Measurements from ENCODE around the gene INPP5B.
"Not testable (repeated sequence)": the region's sequence is repeated elsewhere in the genome, so short reads cannot be mapped to it uniquely, and the experiment has no call there.

Gene INPP5B

DNA sequence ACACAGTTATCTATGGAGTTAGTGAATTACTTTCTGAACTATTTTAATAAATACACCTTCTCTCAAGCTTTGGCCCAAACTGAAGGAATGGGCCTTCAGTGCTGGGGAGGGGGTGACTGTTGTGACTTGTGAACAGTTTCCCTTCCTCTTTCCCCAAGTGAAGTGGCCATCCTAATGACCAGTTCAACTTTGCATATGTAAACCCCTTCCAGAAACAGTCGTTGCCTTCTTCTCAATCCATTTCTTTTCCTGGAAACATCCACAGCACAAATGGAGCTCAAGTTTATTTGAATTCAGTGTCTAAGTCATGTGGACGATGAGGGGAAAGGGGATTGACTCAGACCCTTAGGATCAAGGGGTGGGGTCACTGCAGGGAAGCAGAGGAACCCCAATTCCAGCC is 1.3 kb upstream of the INPP5B start:
- DNase-seq (ENCODE audit: low read depth in 2 of 2) = no peak

DNA sequence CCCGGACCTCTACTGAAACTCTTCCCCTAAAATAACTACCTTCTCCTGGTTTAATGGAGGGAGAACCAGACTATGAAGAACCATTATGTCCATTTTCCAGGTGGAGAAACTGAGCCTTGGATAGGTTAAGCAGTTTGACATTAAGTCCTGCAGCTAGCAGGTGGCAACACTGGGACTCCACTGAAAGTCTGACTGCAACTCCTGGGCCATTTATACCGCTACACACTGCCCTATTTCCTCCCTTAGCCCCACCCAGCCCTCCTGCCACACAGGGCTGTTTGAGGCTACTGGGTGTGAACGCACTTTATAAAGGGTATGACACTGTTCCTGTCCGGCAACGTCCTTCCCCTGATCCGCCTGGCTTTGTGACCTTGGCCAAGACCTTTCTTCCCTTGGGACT is 511 bp upstream of the INPP5B start:
- no peak for DNase-seq (ENCODE audit: low read depth in 2 of 2)

DNA sequence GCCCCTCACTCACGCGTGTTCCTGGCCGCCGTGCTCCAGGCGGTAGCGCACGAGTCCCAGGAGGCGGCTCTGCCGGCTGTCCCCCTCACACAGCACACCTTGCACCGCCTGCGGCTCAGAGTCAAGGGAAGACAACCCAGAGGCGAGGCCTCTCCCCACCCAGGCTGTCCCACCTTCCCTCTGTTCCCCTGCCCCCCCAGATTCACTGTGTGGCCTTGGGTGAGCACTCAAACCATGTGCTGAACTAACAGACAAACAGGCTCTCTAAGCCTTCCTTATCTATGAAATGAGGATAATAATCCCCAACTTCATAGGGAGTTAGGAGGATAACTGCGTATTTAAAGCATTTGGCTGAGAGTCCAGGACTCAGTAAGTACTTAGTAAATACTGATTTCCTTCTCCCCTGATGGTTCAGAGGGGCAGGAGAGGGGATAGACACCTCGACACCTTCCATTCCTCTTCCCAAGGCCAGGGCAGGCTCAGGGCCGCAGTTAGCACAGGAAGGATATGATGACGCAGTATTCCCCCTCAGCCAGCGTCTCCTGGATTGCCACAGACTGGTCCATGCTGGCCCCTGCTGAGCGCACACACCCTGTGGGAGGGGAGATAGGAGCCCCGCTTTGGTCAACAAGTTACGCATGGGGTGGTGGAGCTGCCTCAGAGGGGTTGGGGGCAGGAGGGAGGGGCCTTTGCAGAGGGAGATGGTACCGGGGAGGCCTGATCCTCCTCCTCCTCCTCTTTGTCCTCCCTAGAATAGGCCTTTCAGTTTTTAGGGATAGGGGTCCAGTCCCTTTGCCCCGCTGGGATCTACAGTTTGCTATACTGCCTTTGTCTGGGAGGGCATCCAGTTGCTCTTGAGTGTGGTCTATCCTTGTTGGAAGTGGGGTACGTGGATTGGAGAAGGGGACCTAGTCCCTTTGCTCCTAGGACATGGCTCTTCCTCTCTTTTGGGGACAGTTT is 830 bp downstream of the INPP5B start:
- DNase-seq (ENCODE audit: low read depth in 2 of 2) = no peak

DNA sequence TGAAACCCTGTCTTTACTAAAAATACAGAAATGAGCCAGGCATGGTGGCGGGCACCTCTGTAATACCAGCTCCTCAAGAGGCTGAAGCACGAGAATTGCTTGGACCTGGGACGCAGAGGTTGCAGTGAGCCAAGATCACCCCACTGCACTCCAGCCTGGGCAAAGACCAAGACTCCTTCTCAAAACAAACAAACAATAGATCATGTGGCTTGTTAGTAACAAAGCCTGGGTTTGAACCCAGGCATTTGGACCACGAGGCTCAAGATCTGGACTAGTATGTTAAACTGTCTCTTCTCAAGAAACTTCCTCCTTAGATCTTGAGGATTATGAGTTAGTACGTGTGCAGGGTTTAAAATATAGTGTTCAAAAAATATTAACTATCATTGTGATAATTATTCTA is 1.6 kb downstream of the INPP5B start:
- no peak for DNase-seq (ENCODE audit: low read depth in 2 of 2)

DNA sequence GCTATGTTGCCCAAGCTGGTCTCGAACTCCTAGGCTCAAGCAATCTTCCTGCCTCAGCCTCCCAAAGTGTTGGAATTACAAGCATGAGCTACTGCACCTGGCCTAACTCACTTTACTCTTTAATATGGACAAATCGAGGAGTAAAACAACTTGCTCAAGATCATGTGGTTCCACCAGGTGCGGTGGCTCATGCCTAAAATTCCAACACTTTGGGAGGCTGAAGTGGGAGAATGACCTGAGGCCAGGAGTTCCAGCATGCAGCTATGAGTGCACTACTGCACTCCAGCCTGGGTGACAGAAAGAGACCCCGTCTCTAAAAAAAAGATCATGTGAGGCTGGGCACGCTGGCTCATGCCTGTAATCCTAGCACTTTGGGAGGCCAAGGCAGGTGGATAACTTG is 2.0 kb downstream of the INPP5B start:
- DNase-seq (ENCODE audit: low read depth in 2 of 2) = no peak

DNA sequence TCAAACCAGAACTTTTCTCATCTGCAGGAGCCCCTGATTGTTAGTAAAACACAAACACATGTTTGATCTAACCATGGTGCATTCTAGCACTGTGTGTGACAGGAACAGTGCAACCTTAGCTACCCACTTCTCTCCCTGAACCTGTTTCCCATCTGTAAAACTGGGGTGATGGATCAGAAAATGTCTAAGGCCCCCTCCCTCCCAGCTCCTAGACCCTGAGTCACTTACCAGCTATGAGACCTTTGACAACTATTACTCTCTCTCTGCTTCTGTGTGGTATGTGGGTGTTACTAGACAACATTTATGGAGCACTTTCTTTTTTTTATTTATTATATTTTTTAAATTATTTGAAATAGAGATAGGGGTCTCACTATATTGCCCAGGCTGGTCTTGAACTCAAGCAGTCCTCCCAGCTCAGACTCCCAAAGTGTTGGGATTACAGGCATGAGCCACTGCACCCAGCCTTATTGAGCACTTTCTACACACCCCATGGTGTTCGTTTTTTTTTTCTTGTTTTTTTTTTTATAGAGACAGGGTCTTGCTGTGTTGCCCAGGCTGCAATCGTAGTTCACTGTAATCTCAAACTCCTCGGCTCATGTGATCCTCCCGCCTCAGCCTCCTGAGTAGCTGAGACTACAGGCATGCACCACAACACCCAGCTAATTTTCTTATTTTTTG is 2.6 kb downstream of the INPP5B start:
- DNase-seq (ENCODE audit: low read depth in 2 of 2) = no peak

DNA sequence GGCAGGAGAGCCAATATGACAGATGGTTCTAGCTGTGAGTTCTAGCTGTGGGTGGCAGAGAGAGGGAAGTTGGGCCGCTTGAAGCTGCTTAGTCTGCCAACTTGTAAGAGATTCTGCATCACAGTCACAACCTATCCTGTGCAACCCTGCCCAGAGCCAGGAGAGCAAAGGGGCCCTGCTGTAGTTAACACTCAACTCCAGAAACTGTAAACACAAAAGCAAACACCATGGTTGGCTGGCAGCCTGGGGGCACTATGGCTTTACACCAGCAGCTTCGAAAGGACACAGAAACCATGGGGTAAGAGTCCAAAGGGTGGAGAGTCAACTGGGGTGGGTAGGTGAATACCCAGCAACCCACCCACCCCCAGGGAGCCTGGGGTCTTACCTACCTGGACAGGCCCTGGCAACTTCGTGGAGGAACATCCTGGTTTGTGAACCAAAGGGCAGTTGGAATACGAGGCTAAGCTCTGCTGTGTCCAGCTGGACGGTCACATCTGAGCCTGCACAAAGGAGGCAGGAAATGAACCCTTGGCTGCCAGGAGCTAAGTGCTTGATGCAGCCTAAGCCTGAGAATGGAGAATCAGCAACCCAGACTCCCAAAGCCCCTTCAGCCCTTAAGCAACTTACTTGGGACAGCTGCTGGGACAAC is 6.4 kb downstream of the INPP5B start:
- no peak for DNase-seq (ENCODE audit: low read depth in 2 of 2)

DNA sequence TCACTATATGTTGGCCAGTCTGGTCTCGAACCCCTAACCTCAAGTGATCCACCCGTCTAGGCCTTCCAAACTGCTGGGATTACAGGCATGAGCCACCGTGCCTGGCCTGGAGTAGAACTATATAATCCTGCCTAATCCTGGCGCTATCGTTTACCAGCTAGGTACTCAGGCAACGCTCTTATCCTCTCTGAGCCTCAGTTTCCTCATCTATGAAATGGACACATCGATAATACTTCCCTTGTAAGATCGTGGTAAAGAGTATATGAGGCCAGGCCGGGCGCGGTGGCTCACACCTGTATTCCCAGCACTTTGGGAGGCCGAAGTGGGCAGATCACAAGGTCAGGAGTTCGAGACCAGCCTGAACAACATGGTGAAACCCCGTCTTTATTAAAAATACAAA is 10.1 kb downstream of the INPP5B start:
- not testable (repeated sequence) for DNase-seq (ENCODE audit: low read depth in 2 of 2)

DNA sequence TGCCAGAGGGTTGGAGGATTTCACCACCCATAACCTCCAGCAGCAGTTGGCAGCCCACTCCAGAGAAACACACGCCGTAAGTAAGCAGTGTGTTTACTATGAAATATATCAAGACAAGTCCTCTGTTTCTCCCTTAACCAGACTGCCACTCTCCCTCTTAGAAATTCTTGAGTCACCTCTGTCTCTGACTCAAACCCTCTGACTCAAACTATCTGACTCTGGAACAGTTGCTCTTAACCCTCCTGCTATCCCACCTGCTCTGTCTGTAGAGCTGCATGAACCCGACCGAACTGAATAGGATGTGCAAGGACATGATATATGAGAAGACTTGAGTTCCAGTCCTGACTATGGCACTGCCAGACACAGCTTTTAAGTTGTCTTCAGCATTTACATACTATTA is 14.1 kb downstream of the INPP5B start:
- DNase-seq (ENCODE audit: low read depth in 2 of 2) = no peak

DNA sequence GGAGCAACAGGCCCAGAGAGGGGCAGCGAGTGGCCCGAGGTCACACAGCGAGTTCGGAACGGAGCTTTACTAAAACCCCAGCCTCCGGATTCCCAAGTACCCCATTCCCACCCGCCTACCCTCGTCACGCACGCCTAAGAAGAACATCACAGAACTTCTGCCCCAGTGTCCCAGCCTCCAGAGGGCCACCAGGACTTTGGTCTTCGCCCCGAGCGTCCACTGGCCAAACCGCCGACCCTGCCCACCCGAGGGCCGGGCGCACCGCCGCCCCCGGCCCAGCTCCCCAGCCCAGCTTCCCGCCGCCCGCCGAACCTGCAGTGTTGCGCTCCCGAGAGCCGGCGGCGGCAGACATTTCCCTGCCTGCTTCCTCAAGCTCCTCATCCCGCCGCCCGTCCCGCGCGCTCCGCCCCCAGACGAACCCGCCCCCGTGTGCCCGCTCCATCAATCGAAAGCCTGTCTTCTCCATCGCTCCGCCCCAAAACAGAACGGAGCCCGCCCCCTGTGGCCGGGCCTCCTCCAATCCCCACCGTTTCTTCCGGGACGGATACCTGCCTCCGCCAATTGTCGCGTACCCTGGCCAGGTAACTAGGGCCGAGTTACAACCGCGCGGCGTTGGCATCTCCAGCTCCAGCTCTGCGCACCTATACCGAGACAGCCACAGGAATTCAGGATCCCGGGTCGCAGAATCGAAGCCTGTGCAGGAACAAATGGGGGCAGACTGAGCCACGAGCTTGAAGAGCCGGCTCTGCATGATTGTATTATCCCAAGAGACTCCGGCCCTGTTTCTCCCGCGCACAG is 15.3 kb downstream of the INPP5B start:
- peak; percentile 93 to 94 for DNase-seq (ENCODE audit: low read depth in 2 of 2)

DNA sequence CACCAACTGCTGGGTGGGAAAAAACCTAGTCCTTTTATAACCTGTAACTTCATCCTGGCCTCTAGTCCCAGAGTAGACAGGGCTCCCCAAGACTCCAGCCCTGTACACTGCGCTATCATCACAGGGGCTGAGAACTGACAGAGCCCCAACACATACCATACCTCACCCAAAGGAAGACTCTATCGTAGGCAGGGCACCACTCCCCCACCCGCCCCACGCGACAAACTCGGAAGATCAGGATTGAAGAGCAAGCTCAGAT is 15.8 kb downstream of the INPP5B start:
- no peak for DNase-seq (ENCODE audit: low read depth in 2 of 2)

DNA sequence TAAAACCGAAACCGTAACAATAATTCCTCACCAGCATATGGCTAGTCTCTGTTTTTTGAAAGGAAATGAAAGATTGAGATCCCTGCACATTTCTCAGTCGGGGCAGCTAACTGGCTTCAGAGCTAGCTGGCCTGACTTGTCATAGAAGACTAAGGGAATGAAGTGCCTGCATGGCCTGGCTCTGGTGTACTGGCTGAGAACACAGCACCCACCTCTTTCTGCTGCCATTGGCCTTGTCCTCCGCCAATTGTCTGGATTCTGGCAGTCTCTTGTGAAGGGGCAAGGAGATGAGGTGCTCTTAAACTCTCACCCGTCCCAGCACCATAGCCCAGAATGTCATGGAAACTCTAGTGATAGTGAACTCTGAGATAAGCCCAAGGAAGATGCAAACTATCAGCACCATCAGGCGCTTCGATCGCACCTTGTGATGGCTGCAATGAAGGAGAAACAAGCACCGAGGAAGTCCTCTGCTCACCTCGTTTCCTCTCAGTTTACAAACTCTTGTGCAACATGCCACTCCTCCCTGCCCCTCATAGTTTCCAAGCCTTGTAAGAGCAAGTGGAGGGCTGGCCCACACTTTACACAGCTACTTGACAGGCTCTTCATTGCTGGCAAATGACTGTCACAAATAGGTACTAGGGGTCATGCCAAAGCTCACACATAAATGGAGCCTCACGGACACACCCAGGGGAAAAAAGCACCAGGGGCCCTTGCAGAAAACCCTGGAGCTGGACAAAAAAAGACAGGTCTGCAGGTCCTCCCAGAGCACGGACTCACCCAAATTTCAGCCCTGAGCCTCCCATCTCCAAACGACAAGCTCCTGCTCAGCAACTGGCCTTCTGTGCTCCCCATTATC is 16.4 kb downstream of the INPP5B start:
- DNase-seq (ENCODE audit: low read depth in 2 of 2) = peak in 1 of 2 donors; percentile 29

DNA sequence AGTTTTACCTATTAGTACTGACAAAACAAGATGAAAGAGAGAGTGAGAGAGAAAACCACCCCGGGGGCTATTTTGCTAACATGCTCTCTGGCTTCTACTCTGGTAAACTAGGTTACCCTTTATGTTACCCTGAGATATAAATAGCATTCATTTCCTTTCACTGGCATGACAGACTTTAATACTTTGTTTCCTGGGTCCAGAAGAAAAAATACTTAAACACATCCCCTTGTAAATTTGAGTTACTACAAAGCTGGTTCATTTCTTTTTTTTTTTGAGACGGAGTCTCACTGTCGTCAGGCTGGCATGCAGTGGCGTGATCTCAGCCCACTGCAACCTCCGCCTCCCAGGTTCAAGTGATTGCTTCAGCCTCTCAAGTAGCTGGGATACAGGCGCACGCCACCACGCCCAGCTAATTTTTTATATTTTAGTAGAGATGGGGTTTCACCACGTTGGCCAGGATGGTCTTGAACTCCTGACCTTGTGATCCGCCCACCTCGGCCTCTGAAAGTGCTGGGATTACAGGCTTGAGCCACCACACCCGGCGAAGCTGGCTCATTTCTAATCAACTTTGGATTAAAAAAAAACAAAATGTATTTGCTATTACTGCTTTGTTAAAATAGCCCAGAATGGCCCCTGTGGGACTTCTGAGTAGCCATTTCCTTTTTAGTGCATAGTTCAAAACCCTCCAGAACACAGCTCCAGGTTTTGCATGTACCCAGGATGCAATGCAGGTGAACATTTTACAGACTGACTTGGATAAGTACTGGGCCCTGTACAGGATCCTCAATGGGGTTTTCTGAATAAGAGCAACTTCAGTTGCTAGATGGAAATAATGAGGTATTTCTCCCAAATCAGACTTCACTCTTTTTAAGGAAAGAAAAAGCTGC is 20.6 kb downstream of the INPP5B start:
- no peak for DNase-seq (ENCODE audit: low read depth in 2 of 2)

DNA sequence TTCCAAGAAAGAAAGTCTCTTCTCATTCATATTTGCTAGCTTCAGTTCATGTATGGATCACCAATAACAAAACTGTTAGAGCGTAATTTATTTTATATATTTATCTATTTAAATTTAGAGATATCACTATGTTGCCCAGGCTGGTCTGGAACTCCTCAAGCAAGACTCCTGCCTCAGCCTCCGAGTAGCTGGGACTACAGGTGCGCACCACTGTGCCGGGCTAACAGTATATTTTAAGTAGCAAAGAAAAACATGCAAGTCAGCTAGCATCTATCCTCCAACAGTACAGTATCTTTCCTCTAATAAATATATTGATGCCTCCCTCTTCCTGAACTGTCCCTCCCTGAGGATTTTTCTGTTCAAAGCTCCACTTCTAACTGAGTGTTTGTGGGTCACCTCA is 21.5 kb downstream of the INPP5B start:
- no peak for DNase-seq (ENCODE audit: low read depth in 2 of 2)

DNA sequence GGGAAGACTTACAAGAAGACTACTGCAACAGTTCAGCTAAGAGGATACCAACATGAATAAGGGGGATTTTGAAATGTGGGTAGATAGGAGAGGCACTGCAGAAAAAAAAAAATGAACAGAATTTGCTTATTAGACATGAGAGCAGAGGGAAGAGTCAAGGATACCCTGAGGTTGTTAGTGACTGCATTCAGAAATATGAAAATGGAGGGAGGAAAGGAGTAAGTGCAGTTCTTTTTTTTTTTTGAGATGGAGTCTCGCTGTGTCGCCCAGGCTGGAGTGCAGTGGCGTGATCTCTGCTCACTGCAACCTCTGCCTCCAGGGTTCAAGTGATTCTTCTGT is 23.3 kb downstream of the INPP5B start:
- no peak for DNase-seq (ENCODE audit: low read depth in 2 of 2)

DNA sequence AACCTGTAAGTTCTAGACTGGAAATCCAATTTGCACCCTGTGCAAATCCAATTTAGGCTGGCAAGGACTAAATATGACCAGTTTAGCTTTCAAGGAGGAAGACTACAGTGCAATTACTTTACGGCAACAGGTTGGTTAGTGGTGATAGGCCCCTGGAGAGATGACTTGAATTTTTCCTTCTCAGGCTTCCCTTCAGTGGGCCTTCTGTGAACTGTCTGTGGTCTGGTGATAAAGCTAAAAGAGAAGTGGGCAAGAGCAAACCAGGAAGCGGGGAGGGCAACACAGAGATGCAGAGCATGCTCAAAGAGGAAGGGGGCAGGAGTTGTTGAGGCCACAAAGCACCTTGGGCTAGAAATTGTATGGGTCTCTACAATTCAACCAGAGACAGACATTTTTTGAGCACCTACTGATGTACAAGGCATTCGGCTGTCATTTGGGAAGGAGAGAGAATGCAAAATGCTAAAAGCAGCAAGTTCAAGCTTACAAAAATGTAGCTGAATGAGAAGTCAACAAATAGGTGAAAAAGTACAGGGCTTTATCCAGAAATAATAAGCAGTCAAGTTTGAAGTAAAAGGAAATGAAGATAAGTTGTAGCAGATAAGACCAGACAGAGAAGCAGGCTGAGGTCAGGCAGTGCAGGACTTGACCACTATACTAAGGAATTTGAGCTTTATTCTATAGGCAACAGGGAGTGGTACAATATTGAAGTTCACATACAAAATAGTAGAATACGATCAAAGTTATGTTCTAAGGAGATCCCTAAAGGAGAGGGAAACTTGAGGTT is 23.9 kb downstream of the INPP5B start:
- DNase-seq (ENCODE audit: low read depth in 2 of 2) = no peak

DNA sequence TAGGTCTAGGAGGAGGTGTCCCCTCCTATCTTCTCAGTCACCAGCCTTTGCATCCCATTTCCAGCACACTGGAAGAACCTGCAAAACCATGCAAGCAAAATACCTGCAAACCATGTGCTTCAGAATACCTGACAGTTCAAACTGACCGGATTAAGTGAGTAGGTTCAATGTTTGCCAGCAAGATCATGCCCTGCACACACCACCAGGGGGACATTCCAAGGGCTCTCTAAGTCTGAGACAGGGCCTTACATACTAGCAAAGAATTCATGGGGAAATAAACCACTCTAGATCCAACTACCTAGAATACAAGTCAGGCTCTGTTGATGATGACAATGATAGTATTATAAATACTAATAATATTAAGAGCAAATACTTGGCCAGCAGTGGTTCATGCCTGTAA is 27.6 kb downstream of the INPP5B start:
- DNase-seq (ENCODE audit: low read depth in 2 of 2) = no peak

DNA sequence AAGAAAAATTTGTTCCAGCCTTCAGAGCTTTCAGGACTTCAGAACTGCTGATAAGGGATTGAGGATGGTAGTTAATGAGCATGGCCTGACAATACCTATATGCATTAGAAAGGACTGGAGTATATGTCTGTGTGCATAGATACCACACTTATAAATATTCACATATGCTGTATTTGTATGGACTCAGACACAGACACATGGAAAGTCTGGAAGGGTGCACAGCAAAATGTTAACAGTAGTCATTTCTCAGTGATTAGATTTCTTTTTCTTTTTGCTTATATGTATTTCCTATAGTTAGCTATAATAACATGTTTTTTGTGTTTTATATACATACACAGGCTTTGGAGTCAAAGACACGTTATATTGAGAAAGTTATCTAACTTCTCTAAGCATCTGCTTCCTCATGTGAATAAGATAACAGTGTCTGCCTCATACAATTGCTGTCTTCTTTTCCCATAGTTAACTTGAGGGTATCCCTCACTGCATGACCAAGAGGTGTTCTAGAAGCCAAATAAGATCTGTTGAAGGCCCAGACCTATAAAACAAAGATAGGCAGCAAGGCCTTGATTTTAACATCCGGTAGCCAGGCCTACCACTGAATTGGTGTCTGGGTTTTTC is 31.3 kb downstream of the INPP5B start:
- no peak for DNase-seq (ENCODE audit: low read depth in 2 of 2)

All from stimulated activated CD8-positive, alpha-beta memory T cell treated with anti-CD3 and anti-CD28 coated beads, Interleukin-15, amount 100 ng/mL, for 48 hours (primary cell).